Ectodermal cell (in vitro differentiated cells): ENCODE data around the gene GBX1.

ENCODE experiments used
- H3K27ac ChIP-seq: 2 replicates; pipeline ENCODE4 v1.7.0; 2013; ENCODE audit warnings: mild to moderate bottlenecking, low read depth, low read length; ENCODE audit not compliant: insufficient read depth, poor library complexity, severe bottlenecking
- H3K27me3 ChIP-seq: 2 replicates; pipeline ENCODE4 v1.7.0; 2013; ENCODE audit warnings: mild to moderate bottlenecking, low read length; ENCODE audit not compliant: insufficient read depth, control insufficient read depth, poor library complexity, severe bottlenecking
- H3K36me3 ChIP-seq: one replicate; pipeline ENCODE4 v1.7.0; 2013; ENCODE audit warnings: low read length; ENCODE audit not compliant: control insufficient read depth, insufficient read depth
- H3K4me1 ChIP-seq: one replicate; pipeline ENCODE4 v1.7.0; 2013; ENCODE audit warnings: low read length; ENCODE audit not compliant: control insufficient read depth, insufficient read depth
- H3K4me3 ChIP-seq: 2 replicates; pipeline ENCODE4 v1.7.0; 2013; ENCODE audit warnings: low read depth, low read length, control low read depth; ENCODE audit not compliant: insufficient read depth
- H3K9me3 ChIP-seq: 2 replicates; pipeline ENCODE4 v1.7.0; 2013; ENCODE audit warnings: mild to moderate bottlenecking, low read length, moderate library complexity; ENCODE audit not compliant: control insufficient read depth
- WGBS, 2 experiments: methylation state at CpG; one replicate each; pipeline ENCODE4 v1.1.7; 2013; ENCODE audit warnings: missing lambda C conversion rate in 2 of 2; 5-methylcytosine and 5-hydroxymethylcytosine counted together

The GBX1 gene

DNA sequence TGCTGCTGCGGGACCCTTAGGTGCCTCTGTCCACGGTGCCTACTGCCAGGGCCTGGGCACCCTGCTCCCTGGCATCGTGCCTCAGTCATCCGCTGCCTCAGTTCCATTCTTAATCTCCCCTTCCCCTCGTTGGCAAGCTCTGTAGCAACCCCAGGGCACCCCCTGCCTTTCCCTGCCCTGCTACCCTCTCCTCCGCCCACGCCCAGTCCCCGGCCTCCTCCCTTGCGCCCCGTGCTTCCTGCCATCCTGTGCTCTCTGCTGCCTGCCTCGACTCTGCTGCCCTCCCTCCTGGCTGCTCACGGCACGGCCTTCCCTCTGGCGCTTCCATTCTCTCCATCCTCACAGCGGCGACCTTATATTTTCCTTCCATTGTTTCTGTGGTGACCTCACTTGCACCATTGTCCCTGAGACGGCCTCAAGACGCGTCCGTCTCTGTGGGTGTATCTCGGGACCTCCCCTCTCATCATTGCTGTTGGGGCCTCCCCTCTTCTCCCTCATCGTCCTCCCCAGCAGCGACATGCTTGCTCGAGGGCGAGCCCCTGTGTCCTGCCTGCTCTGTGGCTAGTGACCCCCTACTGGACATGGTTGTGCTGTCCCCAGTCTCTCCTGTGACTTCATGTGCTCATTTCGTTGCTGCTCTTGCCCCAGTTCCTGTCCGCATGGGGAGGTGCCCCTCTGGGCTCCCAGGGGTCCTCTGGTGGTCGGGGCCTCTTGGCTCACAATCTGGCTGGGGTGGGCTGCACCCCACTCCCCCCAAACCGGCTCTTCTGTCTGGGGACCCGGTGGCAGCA, 45.9 kb downstream of the GBX1 start:
- peaks cover 11% of the 10 kb centered on the region for H3K4me1 ChIP-seq
- H3K27ac ChIP-seq, result no peak overlapping the region
- 88% methylated on average over 30 of the region's 30 CpGs for WGBS, 2 experiments
- no peak overlapping the region for H3K4me3 ChIP-seq
- no peaks in the 10 kb centered on the region for H3K27me3 ChIP-seq
- no peaks in the 10 kb centered on the region for H3K9me3 ChIP-seq
- peaks cover 23% of the 10 kb centered on the region for H3K36me3 ChIP-seq

DNA sequence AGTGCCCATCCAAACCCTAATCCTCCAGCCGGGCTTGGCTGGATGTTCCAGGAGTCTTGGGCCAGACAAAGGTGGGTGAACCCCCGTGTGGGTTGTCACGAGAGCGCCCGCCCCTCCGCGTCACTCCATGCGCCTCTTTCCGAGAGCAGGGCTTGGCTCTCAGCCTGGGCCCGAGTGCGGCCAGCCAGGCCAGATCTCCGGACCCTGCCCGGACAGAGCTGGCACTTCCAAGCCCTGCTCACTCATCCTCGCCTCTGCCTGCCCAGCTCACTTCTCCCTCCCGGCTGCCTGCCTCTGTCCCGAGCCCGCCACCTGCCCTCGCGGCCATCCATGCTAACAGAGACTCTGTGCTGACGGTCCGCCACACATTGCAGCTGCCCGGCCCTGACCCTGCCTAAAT, 46.6 kb downstream of the GBX1 start:
- no peaks in the 10 kb centered on the region for H3K9me3 ChIP-seq
- H3K4me1 ChIP-seq, result peaks cover 13% of the 10 kb centered on the region
- no peak overlapping the region for H3K4me3 ChIP-seq
- no peak overlapping the region for H3K27ac ChIP-seq
- peaks cover 4% of the 10 kb centered on the region for H3K27me3 ChIP-seq
- WGBS, 2 experiments, result 95 to 96% methylated on average over 22 of the region's 22 CpGs
- H3K36me3 ChIP-seq, result peaks cover 23% of the 10 kb centered on the region

DNA sequence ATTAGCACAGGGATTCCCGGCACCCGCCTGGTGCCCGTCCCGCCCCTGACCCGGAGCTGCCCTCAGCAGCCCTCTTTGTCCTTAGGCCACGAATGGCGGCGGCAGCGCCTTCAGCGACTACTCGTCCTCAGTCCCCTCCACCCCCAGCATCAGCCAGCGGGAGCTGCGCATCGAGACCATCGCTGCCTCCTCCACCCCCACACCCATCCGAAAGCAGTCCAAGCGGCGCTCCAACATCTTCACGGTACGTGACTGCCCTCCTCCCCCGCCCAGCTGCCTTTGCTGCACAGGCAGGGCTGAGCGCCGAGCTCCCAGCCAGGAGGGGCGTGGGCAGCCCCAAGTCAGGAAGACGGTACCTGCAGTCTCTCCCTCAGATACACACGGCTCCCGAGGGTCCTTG, 47.6 kb downstream of the GBX1 start:
- Histone ChIP-seq H3K27ac (no peak overlapping the region), H3K9me3 (no peaks in the 10 kb centered on the region), H3K4me3 (no peak overlapping the region), H3K36me3 (peaks cover 23% of the 10 kb centered on the region), H3K27me3 (peaks cover 10% of the 10 kb centered on the region), H3K4me1 (peaks cover 9% of the 10 kb centered on the region)
- WGBS, 2 experiments, result 94 to 96% methylated on average over 27 of the region's 27 CpGs

DNA sequence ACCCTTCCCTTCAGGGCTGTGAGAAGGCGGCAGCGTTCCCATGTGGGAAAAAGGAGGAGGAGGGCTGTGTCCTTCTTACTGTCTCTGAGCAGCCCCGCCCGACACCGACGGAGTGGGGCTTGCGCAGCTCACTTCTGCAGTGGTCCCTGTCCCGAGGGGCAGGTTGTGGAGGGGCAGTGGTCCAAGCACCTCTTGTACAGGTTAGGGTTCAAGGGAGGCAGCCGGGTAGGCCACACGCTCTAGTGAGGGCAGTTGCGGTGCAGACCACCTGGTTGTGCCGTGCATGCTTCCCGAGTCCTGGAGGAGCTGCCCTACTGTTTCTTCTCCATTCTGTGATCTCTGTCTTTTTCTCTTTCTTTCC, 48.5 kb downstream of the GBX1 start:
- H3K36me3 ChIP-seq, result peaks cover 18% of the 10 kb centered on the region
- H3K9me3 ChIP-seq, result no peaks in the 10 kb centered on the region
- H3K27me3 ChIP-seq, result peaks cover 14% of the 10 kb centered on the region
- no peak overlapping the region for H3K27ac ChIP-seq
- H3K4me3 ChIP-seq, result no peak overlapping the region
- whole genome bisulfite sequencing, 2 experiments, result 94 to 95% methylated on average over 13 of the region's 13 CpGs
- peaks cover 11% of the 10 kb centered on the region for H3K4me1 ChIP-seq

DNA sequence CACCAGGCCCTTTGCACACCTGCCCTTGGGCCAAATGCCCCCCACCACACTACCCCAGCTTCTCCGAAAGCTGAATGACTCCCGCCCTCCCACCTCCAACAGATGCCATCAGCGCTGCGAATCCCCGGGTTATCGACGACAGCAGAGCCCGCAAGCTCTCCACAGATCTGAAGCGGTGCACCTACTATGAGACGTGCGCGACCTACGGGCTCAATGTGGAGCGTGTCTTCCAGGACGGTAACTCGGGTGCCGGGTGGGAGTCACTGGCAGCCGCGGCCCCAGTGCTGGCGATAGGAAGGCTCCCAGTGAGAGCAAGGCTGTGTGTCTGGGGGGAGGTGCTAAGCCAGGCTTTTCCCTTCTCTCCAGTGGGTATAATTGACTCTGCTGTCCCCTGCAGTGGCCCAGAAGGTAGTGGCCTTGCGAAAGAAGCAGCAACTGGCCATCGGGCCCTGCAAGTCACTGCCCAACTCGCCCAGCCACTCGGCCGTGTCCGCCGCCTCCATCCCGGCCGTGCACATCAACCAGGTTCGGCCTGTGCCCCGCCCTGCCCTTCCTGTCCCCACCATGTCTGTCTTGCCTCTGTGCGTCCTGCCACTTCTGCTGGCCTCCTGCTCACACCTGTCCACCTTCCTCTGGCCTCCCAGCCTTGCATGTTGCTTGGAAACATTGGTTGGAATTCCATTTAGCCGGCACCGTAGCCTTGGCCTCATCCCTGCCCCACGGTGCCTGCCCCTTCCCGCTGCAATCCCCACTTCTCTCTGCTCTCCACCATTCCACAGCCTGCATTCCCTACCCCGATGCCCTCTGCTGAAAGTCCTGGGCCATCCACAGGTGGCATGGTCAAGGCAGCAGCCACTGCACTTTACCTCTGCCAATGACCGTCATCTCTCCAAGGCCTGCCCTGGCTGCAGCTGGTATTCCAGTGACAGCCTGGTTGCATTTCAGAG, 49.1 kb downstream of the GBX1 start:
- 95% methylated on average over 38 of the region's 38 CpGs for WGBS, 2 experiments

DNA sequence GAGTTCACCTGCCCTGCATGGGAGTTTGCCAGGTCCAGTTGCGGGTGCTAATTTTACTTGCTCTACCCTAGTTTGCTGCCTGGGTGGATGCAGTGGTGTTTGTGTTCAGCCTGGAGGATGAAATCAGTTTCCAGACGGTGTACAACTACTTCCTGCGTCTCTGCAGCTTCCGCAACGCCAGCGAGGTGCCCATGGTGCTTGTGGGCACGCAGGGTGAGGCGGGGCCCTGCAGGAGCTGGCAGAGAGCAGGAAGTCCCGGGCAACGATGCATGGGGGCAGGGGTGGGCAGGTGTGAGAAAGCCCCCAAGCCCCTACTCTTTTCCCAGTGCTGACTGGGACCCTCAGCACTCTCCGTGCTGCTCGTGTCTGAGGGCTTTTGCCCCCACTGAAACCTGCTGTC, 49.9 kb downstream of the GBX1 start:
- H3K27me3 ChIP-seq, result peaks cover 17% of the 10 kb centered on the region
- no peaks in the 10 kb centered on the region for H3K9me3 ChIP-seq
- no peak overlapping the region for H3K27ac ChIP-seq
- peaks cover 18% of the 10 kb centered on the region for H3K4me1 ChIP-seq
- peaks cover 18% of the 10 kb centered on the region for H3K36me3 ChIP-seq
- H3K4me3 ChIP-seq, result no peak overlapping the region
- 93 to 97% methylated on average over 12 of the region's 12 CpGs for WGBS, 2 experiments

More for the DNA sequence above, 49.1 kb downstream of the GBX1 start:
- Histone ChIP-seq H3K27me3 (peaks cover 17% of the 10 kb centered on the region), H3K27ac (no peak overlapping the region), H3K9me3 (no peaks in the 10 kb centered on the region), H3K36me3 (peaks cover 18% of the 10 kb centered on the region), H3K4me3 (no peak overlapping the region), H3K4me1 (peaks cover 18% of the 10 kb centered on the region)

DNA sequence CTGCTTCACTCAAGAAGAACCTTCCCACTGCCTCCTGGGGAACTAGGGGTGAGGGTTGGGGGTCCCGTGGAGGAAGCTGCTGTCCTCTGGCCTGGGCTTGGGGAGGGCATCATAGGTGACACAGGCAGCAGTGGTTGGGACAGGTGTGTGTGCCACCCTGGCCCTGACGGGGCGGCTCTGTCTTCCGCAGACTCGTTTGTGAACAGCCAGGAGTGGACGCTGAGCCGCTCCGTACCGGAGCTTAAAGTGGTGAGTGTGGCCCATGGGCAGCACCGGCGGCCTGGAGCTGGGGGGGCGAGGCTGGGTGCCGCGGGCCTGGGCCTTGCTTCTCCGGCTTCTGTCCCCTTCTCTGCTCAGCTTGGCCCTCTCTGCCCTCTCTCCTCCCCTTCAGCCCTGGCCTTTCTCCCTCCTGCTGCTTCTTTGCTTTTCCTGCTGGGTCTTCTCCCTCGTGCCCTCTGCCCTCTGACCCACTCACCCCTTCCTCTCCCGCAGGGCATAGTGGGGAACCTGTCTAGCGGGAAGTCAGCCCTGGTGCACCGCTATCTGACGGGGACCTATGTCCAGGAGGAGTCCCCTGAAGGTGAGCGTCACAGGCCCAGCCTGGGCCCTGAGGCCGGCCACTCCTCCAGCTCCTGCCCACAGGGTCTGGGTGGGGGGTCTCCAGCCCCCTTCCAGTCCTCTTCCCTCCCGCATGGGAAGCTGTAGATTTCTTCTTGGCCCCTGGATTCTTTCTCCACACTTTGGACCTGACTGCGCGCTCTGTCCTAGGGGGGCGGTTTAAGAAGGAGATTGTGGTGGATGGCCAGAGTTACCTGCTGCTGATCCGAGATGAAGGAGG, 50.7 kb downstream of the GBX1 start:
- 92 to 93% methylated on average over 27 of the region's 27 CpGs for WGBS, 2 experiments

DNA sequence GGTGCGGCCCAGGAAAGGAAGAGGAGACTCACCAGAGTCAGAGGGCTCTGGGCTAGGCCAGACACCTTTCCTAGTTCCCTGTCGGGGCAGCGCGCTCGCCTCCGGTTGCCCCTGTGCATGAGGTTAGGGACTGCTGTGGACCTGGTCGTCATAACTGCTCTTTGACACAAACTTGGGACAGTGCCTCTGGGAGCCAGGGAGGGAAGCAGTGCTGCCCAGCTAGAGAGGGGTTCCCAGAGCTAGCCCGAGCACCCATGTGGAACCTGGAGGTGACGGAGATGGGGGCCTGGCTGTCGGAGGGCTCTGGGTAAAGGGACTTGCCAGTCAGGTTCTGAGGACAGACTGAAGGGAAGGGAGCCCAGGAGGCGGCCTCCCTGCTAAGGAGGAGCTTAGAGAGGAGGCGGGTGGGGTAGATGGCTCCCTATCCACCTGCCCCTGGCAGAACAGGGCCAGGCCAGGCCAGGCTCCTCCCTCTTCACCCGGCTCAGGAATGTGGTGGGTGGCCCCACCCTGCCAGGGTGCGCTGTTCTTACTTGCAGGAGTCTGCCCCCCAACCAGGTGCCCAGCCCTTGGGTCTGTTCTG, 51.6 kb downstream of the GBX1 start:
- Histone ChIP-seq H3K9me3 (no peaks in the 10 kb centered on the region), H3K27ac (no peak overlapping the region), H3K27me3 (peaks cover 17% of the 10 kb centered on the region), H3K4me1 (peaks cover 18% of the 10 kb centered on the region), H3K4me3 (peak overlapping the region; percentile 37), H3K36me3 (peaks cover 18% of the 10 kb centered on the region)
- 60 to 64% methylated on average over 14 of the region's 14 CpGs for WGBS, 2 experiments

More for the DNA sequence above, 50.7 kb downstream of the GBX1 start:
- Histone ChIP-seq H3K27ac (no peak overlapping the region), H3K9me3 (no peaks in the 10 kb centered on the region), H3K27me3 (peaks cover 17% of the 10 kb centered on the region), H3K4me1 (peaks cover 18% of the 10 kb centered on the region), H3K4me3 (no peak overlapping the region), H3K36me3 (peaks cover 18% of the 10 kb centered on the region)

DNA sequence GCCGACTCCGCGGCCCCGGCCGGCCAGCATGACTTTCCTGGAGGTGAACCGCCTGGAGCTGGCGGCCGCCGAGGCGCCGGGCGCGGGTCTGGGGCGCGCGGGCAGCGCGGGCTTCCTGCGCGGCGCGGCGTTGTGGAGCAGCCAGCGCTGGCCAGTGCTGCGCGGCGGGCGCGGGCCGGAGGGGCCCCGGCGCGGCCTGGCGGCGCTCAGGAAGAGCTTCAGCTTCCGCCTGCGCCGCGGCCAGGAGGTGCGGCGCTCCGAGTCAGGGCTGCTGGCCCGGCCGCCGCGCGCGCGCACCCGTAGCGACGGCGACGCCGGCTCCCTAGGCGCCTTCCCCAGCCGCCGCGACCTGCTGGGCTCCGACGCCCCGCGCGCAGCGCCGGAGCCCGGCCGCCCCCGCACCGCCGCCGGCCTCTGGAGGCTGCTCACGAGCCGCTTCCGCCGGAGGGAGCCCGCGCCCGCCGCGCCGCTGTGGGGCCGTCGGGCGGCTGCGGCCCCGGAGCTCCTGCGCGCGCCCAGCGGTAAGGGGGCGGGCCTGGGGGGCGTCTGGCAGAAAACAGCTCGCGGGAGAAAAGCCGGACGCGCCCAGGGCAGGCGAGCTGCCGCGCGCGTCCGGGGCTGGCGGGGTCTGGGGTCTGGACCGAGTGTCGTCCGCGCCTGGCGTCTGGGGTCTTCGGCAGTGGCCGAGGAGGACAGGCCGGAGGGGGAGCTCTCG, 52.2 kb downstream of the GBX1 start:
- Histone ChIP-seq H3K36me3 (peaks cover 17% of the 10 kb centered on the region), H3K4me3 (peak overlapping the region; percentile 37), H3K4me1 (peaks cover 18% of the 10 kb centered on the region), H3K9me3 (no peaks in the 10 kb centered on the region), H3K27ac (no peak overlapping the region), H3K27me3 (peaks cover 17% of the 10 kb centered on the region)
- WGBS, 2 experiments, result 1 to 2% methylated on average over 114 of the region's 114 CpGs
